H1 (cell line): Measurements from ENCODE around the gene TAF1B. TPM values are rescaled to one million over a fixed set of nuclear protein-coding genes. Genes with fewer than 3 reads are reported as not detected.

ENCODE experiments used
- CTCF ChIA-PET: fragments of 300-600 bp; sonication (Branson Sonifier 250); formaldehyde crosslinking; loops from one replicate; lab custom pipeline; 2021; ENCODE audit not compliant: partially characterized antibody; lab: Charles Lee
- POLR2A ChIA-PET: fragments of 300-600 bp; sonication (Branson Sonifier 250); formaldehyde crosslinking; loops from one replicate; lab custom pipeline; 2021; ENCODE audit warnings: inconsistent platforms; ENCODE audit not compliant: partially characterized antibody; lab: Charles Lee
- DNase-seq, 2 experiments: peaks; one replicate each; pipeline versions ENCODE4 v3.0.0 to v3.0.0-alpha.2; 2010 to 2022; ENCODE audit warnings: low spot score in 2 of 2, low read depth in 1 of 2, mixed read lengths in 1 of 2
- FAIRE-seq: peaks from 2 replicates; lab custom pipeline; 2011; peaks lifted over from hg19 to GRCh38; lab: Jason Lieb, UNC
- H2AFZ ChIP-seq: 2 replicates; pipeline ENCODE4 v1.8.1; 2012; ENCODE audit warnings: low read length, inconsistent platforms
- H2AK5ac ChIP-seq: 2 replicates; pipeline ENCODE4 v1.6.1; 2013; ENCODE audit warnings: low read depth, low read length
- H2BK120ac ChIP-seq: replicated peaks from 2 replicates; pipeline ENCODE3; 2013; ENCODE audit warnings: low read depth, low read length, inconsistent platforms
- H2BK12ac ChIP-seq: 2 replicates; pipeline ENCODE4 v1.6.1; 2013; ENCODE audit warnings: low read depth, low read length
- H2BK15ac ChIP-seq: 2 replicates; pipeline ENCODE4 v1.6.1; 2013; ENCODE audit warnings: low read length
- H2BK20ac ChIP-seq: 2 replicates; pipeline ENCODE4 v1.6.1; 2013; ENCODE audit warnings: low read length
- H2BK5ac ChIP-seq: 2 replicates; pipeline ENCODE4 v1.6.1; 2013; ENCODE audit warnings: low read depth, low read length
- H3K14ac ChIP-seq: 2 replicates; pipeline ENCODE4 v1.6.1; 2013; ENCODE audit warnings: inconsistent platforms; ENCODE audit not compliant: insufficient read length
- H3K18ac ChIP-seq: 2 replicates; pipeline ENCODE4 v1.6.1; 2013; ENCODE audit warnings: low read length; ENCODE audit errors: extremely low read depth
- H3K23ac ChIP-seq: 2 replicates; pipeline ENCODE4 v1.6.1; 2013; ENCODE audit warnings: inconsistent platforms; ENCODE audit not compliant: insufficient read length
- H3K23me2 ChIP-seq: 2 replicates; pipeline ENCODE4 v1.6.1; 2013; ENCODE audit warnings: low read depth, low read length
- H3K27ac ChIP-seq: 2 replicates; pipeline ENCODE4 v1.6.1; 2011; ENCODE audit warnings: low read depth, low read length, inconsistent platforms
- H3K27me3 ChIP-seq, 4 experiments: replicated peaks in 1 of 4; 1 replicate in 1 of 4; 2 replicates in 3 of 4; pipeline versions ENCODE4 v1.6.1 to v1.8.1; 2011 to 2013; ENCODE audit warnings: low read length in 3 of 4, mild to moderate bottlenecking in 3 of 4, inconsistent platforms in 2 of 4, mixed read lengths in 2 of 4, moderate library complexity in 1 of 4; ENCODE audit not compliant: control insufficient read depth in 3 of 4, insufficient read depth in 3 of 4; ENCODE audit errors: extremely low read depth in 1 of 4
- H3K36me3 ChIP-seq, 4 experiments: 2 replicates each; pipeline versions ENCODE4 v1.6.1 to v1.8.1; 2011 to 2013; ENCODE audit warnings: mild to moderate bottlenecking in 4 of 4, low read length in 3 of 4, moderate library complexity in 2 of 4, control low read depth in 1 of 4, inconsistent platforms in 1 of 4; ENCODE audit not compliant: insufficient read depth in 4 of 4, control insufficient read depth in 2 of 4
- H3K4ac ChIP-seq: replicated peaks from 2 replicates; pipeline ENCODE3; 2013; ENCODE audit warnings: low read length, low read depth, mixed read lengths, inconsistent platforms; ENCODE audit not compliant: insufficient read length
- H3K4me1 ChIP-seq, 4 experiments: replicated peaks in 1 of 4; 1 replicate in 1 of 4; 2 replicates in 3 of 4; pipeline versions ENCODE4 v1.6.1 to v1.8.1; 2011 to 2013; ENCODE audit warnings: low read length in 3 of 4, inconsistent platforms in 2 of 4, mixed read lengths in 1 of 4; ENCODE audit not compliant: insufficient read depth in 4 of 4, control insufficient read depth in 3 of 4
- H3K4me2 ChIP-seq, 2 experiments: 2 replicates each; pipeline versions ENCODE4 v1.6.1 to v1.8.1; 2011 to 2013; ENCODE audit warnings: low read depth in 2 of 2, low read length in 2 of 2, control low read depth in 1 of 2, inconsistent platforms in 1 of 2, mild to moderate bottlenecking in 1 of 2; ENCODE audit not compliant: insufficient read depth in 1 of 2
- H3K4me3 ChIP-seq, 4 experiments: fragments of 200-600, 300-600 bp in 1 of 4; sonication (generic), shearing (Covaris generic), sonication (Bioruptor Twin) in 1 of 4; 2 replicates each; pipeline versions ENCODE4 v1.5.1 to v1.8.1; 2011 to 2016; ENCODE audit warnings: low read length in 4 of 4, low read depth in 3 of 4, control low read depth in 2 of 4, inconsistent platforms in 2 of 4, mild to moderate bottlenecking in 2 of 4, mixed read lengths in 1 of 4, moderate library complexity in 1 of 4; ENCODE audit not compliant: insufficient read depth in 2 of 4; ENCODE audit errors: extremely low read depth in 1 of 4
- H3K56ac ChIP-seq: replicated peaks from 2 replicates; pipeline ENCODE3; 2013; ENCODE audit warnings: low read depth, mild to moderate bottlenecking, mixed read lengths, low read length, inconsistent platforms; ENCODE audit not compliant: insufficient read length
- H3K79me1 ChIP-seq: 2 replicates; pipeline ENCODE4 v1.6.1; 2013; ENCODE audit warnings: low read depth, low read length, control low read depth
- H3K79me2 ChIP-seq, 2 experiments: 2 replicates each; pipeline versions ENCODE4 v1.6.1 to v1.8.1; 2012 to 2013; ENCODE audit warnings: low read length in 2 of 2, mild to moderate bottlenecking in 2 of 2, inconsistent platforms in 1 of 2; ENCODE audit not compliant: insufficient read depth in 2 of 2, control insufficient read depth in 1 of 2
- H3K9ac ChIP-seq, 4 experiments: replicated peaks in 1 of 4; 1 replicate in 1 of 4; 2 replicates in 3 of 4; pipeline versions ENCODE4 v1.6.1 to v1.8.1; 2011 to 2013; ENCODE audit warnings: low read depth in 3 of 4, low read length in 3 of 4, control low read depth in 2 of 4, mild to moderate bottlenecking in 2 of 4, moderate library complexity in 2 of 4, inconsistent platforms in 1 of 4; ENCODE audit errors: extremely low read depth in 1 of 4
- H3K9me3 ChIP-seq, 2 experiments: 2 replicates each; pipeline versions ENCODE4 v1.6.1 to v1.8.1; 2012 to 2013; ENCODE audit warnings: mild to moderate bottlenecking in 2 of 2, moderate library complexity in 2 of 2, control low read depth in 1 of 2, inconsistent platforms in 1 of 2, low read depth in 1 of 2, low read length in 1 of 2, mixed read lengths in 1 of 2; ENCODE audit not compliant: insufficient read depth in 2 of 2
- H4K20me1 ChIP-seq, 2 experiments: replicated peaks in 1 of 2; 2 replicates each; pipeline versions ENCODE3 to v1.8.1; 2011 to 2013; ENCODE audit warnings: inconsistent platforms in 2 of 2, low read length in 2 of 2, mild to moderate bottlenecking in 1 of 2; ENCODE audit not compliant: insufficient read depth in 2 of 2, control insufficient read depth in 1 of 2
- H4K5ac ChIP-seq: 2 replicates; pipeline ENCODE4 v1.6.1; 2013; ENCODE audit warnings: low read length, low read depth, mixed read lengths, inconsistent platforms; ENCODE audit not compliant: insufficient read length
- H4K8ac ChIP-seq: 2 replicates; pipeline ENCODE4 v1.8.0; 2013; ENCODE audit warnings: mild to moderate bottlenecking, moderate library complexity, low read length, inconsistent platforms; ENCODE audit not compliant: insufficient read depth; ENCODE audit errors: extremely low read depth
- H4K91ac ChIP-seq: replicated peaks from 2 replicates; pipeline ENCODE3; 2013; ENCODE audit warnings: low read length, mixed read lengths, inconsistent platforms; ENCODE audit not compliant: insufficient read length
- BCL11A ChIP-seq, 2 experiments: IDR thresholded peaks; one replicate each; pipeline ENCODE4 v1.6.1; 2011; ENCODE audit warnings: low read depth in 2 of 2, low read length in 2 of 2, mild to moderate bottlenecking in 2 of 2
- JUND ChIP-seq: IDR thresholded peaks from 2 replicates; pipeline ENCODE4 v1.6.1; 2011; ENCODE audit warnings: mild to moderate bottlenecking, improper control_type of control experiment, low read length
- KDM1A ChIP-seq: fragments of 200-600, 300-600 bp; sonication (generic); IDR thresholded peaks from 2 replicates; pipeline ENCODE4 v1.7.1; 2016; ENCODE audit warnings: mild to moderate bottlenecking, low read length, borderline replicate concordance
- KDM4A ChIP-seq: IDR thresholded peaks from one replicate; pipeline ENCODE4 v1.7.1; 2012; ENCODE audit warnings: low read depth, mild to moderate bottlenecking, moderate library complexity, low read length, inconsistent platforms; ENCODE audit not compliant: severe bottlenecking
- WGBS, 2 experiments: shearing (Covaris generic) in 1 of 2; methylation state at CpG; one replicate each; pipeline versions ENCODE4 v1.1.6 to v1.1.7; 2013 to 2015; ENCODE audit warnings: low lambda C conversion rate in 2 of 2, mixed read lengths in 2 of 2, inconsistent platforms in 1 of 2, low coverage in 1 of 2, missing lambda C conversion rate in 1 of 2; ENCODE audit not compliant: insufficient replicate concordance in 2 of 2, insufficient coverage in 1 of 2, insufficient read length in 1 of 2; ENCODE audit errors: extremely low coverage in 1 of 2, missing lambda C conversion rate in 1 of 2; 5-methylcytosine and 5-hydroxymethylcytosine counted together
- polyA plus RNA-seq, 7 experiments: library from polyadenylated mRNA; depleted of rRNA in 3 of 7; stranded (reverse) in 5 of 7; unstranded in 2 of 7; fragments of >200 nt in 5 of 7; fragments of 200-250 nt in 2 of 7; gene quantifications; 1 replicate in 5 of 7; 2 replicates in 1 of 7; 4 replicates in 1 of 7; pipeline versions ENCODE4 v1.2.1 to v1.2.3, GENCODE V29; 2011 to 2013; ENCODE audit warnings: missing spikeins in 2 of 7, mixed read lengths in 2 of 7
- total RNA-seq: library from RNA; stranded (reverse); fragmentation: NEBNext Ultra II Directional; extraction: Animal tissue kit (Norgen Biotek cat#: 25700); gene quantifications from 2 replicates; pipeline ENCODE4 v1.2.1, GENCODE V29; 2021

TAF1B gene
- total and polyA plus RNA-seq, 2 of the 8 experiments (the other 6 are each of a cell fraction or from before 2014, with no cell fraction given): 6.6 to 25.2 TPM

DNA sequence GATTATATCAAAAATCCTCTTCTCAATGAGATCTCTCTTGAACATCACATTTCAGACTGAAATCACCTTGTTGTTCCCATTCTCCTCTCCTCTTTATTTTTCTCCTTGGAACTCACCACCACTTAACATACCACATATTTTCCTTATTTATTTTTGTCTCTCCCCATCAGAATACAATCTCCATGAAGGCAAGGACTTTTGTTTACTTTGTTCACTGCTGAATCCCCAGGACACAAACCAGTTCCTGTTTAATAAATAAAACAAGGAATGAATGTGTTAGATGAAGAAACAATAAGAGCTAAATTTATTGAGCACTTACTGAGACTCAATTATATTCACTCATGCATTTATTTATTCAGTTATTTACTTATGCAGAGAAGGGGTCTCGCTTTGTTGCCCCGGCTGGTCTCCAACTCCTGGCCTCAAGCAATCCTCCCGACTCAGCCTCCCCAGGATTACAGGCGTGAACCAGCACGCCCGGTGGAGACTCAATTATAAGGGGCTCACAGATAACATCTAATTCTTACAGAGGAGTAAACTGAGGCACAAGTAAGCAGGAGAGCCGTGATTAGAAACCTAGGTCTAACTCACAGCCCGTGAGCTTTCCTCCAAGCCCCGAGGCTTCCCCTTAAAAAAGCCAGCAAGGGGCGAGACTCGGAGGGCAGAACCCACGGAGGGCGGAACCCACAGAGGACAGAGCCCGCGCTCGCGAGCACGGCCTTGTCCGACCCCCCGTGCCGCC, 616 bp upstream of the TAF1B start:
- no peak overlapping the region; the same call in 1 of the 2 replicates for H2AFZ ChIP-seq
- H3K56ac ChIP-seq: peak overlapping the region; percentile 52
- peaks cover 14 to 17% (median 16%) of the 10 kb centered on the region in 4 experiments for H3K36me3 ChIP-seq
- no peak overlapping the region for H3K14ac ChIP-seq
- H3K79me1 ChIP-seq: no peaks in the 10 kb centered on the region; the same call in 1 of the 2 replicates
- H2AK5ac ChIP-seq: no peak overlapping the region
- TF ChIP-seq BCL11A (IDR thresholded peaks at IDR 0.05; ENCODE audit: low read depth in 2 of 2, low read length in 2 of 2) (no peak), KDM4A (peak; percentile 37), KDM1A (peak; percentile 40; the same call in 1 of the 2 replicates), JUND (no peak)
- no peak overlapping the region for H4K91ac ChIP-seq
- FAIRE-seq (no peak), DNase-seq (no peak)
- H3K27me3 ChIP-seq: no peaks in the 10 kb centered on the region
- ChIA-PET CTCF (interaction anchor here (0.6 to 3.0 kb wide), 24 partner anchors 10 to 537 kb away, joined by 3 to 15 read pairs (median 4); no protein-coding TSS in a partner anchor), POLR2A (interaction anchor here (0.6 to 2.8 kb wide), 9 partner anchors 8 to 212 kb away, joined by 3 to 13 read pairs (median 4); partner anchors contain the start of genes KLF11 and YWHAQ)
- no peak overlapping the region; the same call in 1 of the 2 replicates for H2BK5ac ChIP-seq
- peaks cover 0 to 3% of the 10 kb centered on the region in 2 experiments for H4K20me1 ChIP-seq
- H3K79me2 ChIP-seq: peaks cover 0 to 26% of the 10 kb centered on the region in 2 experiments; a peak in 2 of 4 replicates
- no peak overlapping the region for H3K4ac ChIP-seq
- no peak overlapping the region for H3K23ac ChIP-seq
- peak overlapping the region; percentile 93 for H3K18ac ChIP-seq
- H3K9ac ChIP-seq: peak overlapping the region in 2 of 4 experiments; percentile 10 to 42; a peak in 3 of 7 replicates
- 29% methylated on average over 21 of the region's 21 CpGs; no CpG with 5 or more reads in 1 of the 2 experiments for WGBS, 2 experiments
- H3K4me3 ChIP-seq: peak overlapping the region; percentile 70 to 80 (median 74)
- no peak overlapping the region for H2BK120ac ChIP-seq
- H2BK12ac ChIP-seq: no peak overlapping the region
- peak overlapping the region; percentile 67 to 70 for H3K4me2 ChIP-seq
- no peak overlapping the region for H3K27ac ChIP-seq
- H3K9me3 ChIP-seq: no peaks in the 10 kb centered on the region
- H2BK20ac ChIP-seq: no peak overlapping the region
- H3K23me2 ChIP-seq: peaks cover 6% of the 10 kb centered on the region; the same call in 1 of the 2 replicates
- H2BK15ac ChIP-seq: no peak overlapping the region
- H3K4me1 ChIP-seq: peaks cover 0 to 4% (median 0%) of the 10 kb centered on the region in 4 experiments; a peak in 3 of 7 replicates
- peak overlapping the region; percentile 73 for H4K5ac ChIP-seq
- peak overlapping the region; percentile 22 for H4K8ac ChIP-seq
